K562 (cell line): ENCODE measurements around the gene EEFSEC. TPM values are rescaled to one million over a fixed set of nuclear protein-coding genes. Genes with fewer than 3 reads are reported as not detected.

Experiments used
- ATAC-seq: fragments of 200-7000 bp; cut with Tn5 transposase; 3 replicates; pipeline ENCODE4 v1.9.1; 2020; ENCODE audit warnings: moderate library complexity
- BruUV-seq: library from RNA; stranded (reverse); fragments of 400-500 nt; replicated peaks from 2 replicates; lab custom pipeline; 2021; lab: Mats Ljungman, UMichigan
- CTCF ChIA-PET: fragments of 300-600 bp; formaldehyde crosslinking; extraction: SDS; loops from one replicate; lab custom pipeline; 2021; ENCODE audit warnings: low intra/inter-chr PET ratio; lab: Yijun Ruan, JAX
- POLR2A ChIA-PET: fragments of 300-600, 350-650 bp; sonication (Branson Sonifier 250); formaldehyde crosslinking; extraction: SDS; loops from one replicate; lab custom pipeline; 2021; ENCODE audit warnings: antibody characterized with exemption, inconsistent platforms; lab: Yijun Ruan, JAX
- DNase-seq, 4 experiments: peaks; one replicate each; pipeline versions ENCODE4 v3.0.0 to v3.0.0-alpha.2; 2011 to 2018; ENCODE audit warnings: low spot score in 3 of 4, mixed read lengths in 3 of 4; ENCODE audit errors: extremely low read depth in 1 of 4
- FAIRE-seq: peaks from 2 replicates; lab custom pipeline; 2011; peaks lifted over from hg19 to GRCh38; lab: Jason Lieb, UNC
- H2AFZ ChIP-seq: 2 replicates; pipeline ENCODE4 v1.6.0; 2011; ENCODE audit warnings: low read depth, low read length, control low read depth, inconsistent platforms
- H3K27ac ChIP-seq: fragments of 200-600 bp; 3 replicates; pipeline ENCODE4 v1.8.0; 2011; ENCODE audit warnings: low read depth, mild to moderate bottlenecking, control low read depth, inconsistent platforms, low read length, moderate library complexity, mixed read lengths; ENCODE audit errors: extremely low read depth
- H3K27me3 ChIP-seq, 2 experiments: fragments of 300-600 bp in 1 of 2; 2 replicates in 1 of 2; 3 replicates in 1 of 2; pipeline versions ENCODE4 v1.6.0 to v1.8.0; 2011; ENCODE audit warnings: inconsistent platforms in 2 of 2, low read length in 2 of 2, mild to moderate bottlenecking in 1 of 2, mixed read lengths in 1 of 2, moderate library complexity in 1 of 2; ENCODE audit not compliant: control insufficient read depth in 2 of 2, insufficient read depth in 2 of 2
- H3K36me3 ChIP-seq: fragments of 300-600 bp; 3 replicates; pipeline ENCODE4 v1.8.0; 2011; ENCODE audit warnings: mild to moderate bottlenecking, low read length, inconsistent platforms; ENCODE audit not compliant: control insufficient read depth, insufficient read depth
- H3K4me1 ChIP-seq, 2 experiments: fragments of 200-600 bp in 1 of 2; replicated peaks in 1 of 2; 2 replicates in 1 of 2; 3 replicates in 1 of 2; pipeline versions ENCODE4 v1.5.1 to v1.8.0; 2011; ENCODE audit warnings: inconsistent platforms in 2 of 2, low read length in 2 of 2, mild to moderate bottlenecking in 1 of 2, mixed read lengths in 1 of 2, moderate library complexity in 1 of 2; ENCODE audit not compliant: control insufficient read depth in 2 of 2, insufficient read depth in 2 of 2
- H3K4me2 ChIP-seq: 2 replicates; pipeline ENCODE4 v1.6.1; 2011; ENCODE audit warnings: low read length, control low read depth, inconsistent platforms, mixed read lengths; ENCODE audit not compliant: insufficient read depth
- H3K4me3 ChIP-seq: fragments of 200-600 bp; sonication (generic), shearing (Covaris generic); 2 replicates; pipeline ENCODE4 v1.5.1; 2016; ENCODE audit warnings: control low read depth, inconsistent platforms
- H3K79me2 ChIP-seq: fragments of 200-600 bp; 3 replicates; pipeline ENCODE4 v1.8.0; 2011; ENCODE audit warnings: low read length, inconsistent platforms; ENCODE audit not compliant: control insufficient read depth, insufficient read depth
- H3K9ac ChIP-seq, 2 experiments: 2 replicates each; pipeline versions ENCODE4 v1.6.0 to v1.6.1; 2011; ENCODE audit warnings: low read depth in 2 of 2, low read length in 2 of 2, control low read depth in 1 of 2, inconsistent platforms in 1 of 2, mild to moderate bottlenecking in 1 of 2, mixed read lengths in 1 of 2; ENCODE audit not compliant: insufficient read depth in 1 of 2
- H3K9me1 ChIP-seq: one replicate; pipeline ENCODE4 v1.6.0; 2011; ENCODE audit warnings: inconsistent platforms, mild to moderate bottlenecking, low read length, moderate library complexity; ENCODE audit not compliant: control insufficient read depth, insufficient read depth
- H3K9me3 ChIP-seq: replicated peaks from 2 replicates; pipeline ENCODE4 v1.5.1; 2011; ENCODE audit warnings: low read depth, low read length, inconsistent platforms; ENCODE audit not compliant: control insufficient read depth, insufficient read depth
- H4K20me1 ChIP-seq: replicated peaks from 2 replicates; pipeline ENCODE4 v1.6.1; 2011; ENCODE audit warnings: low read length, inconsistent platforms, mixed read lengths; ENCODE audit not compliant: control insufficient read depth, insufficient read depth
- GABPA ChIP-seq: fragments of 200-800 bp; sonication (Bioruptor generic); conservative IDR thresholded peaks from 2 replicates; pipeline ENCODE4 v1.6.1; 2016; ENCODE audit warnings: low read depth, missing genetic modification characterization, missing compliant biosample characterization
- JUNB ChIP-seq: fragments of 450-650 bp; formaldehyde crosslinking; conservative IDR thresholded peaks from 2 replicates; pipeline ENCODE4 v1.4.0; 2020; ENCODE audit warnings: mild to moderate bottlenecking
- KLF10 ChIP-seq: fragments of 250-450 bp; sonication (Bioruptor Pico); IDR thresholded peaks from 2 replicates; pipeline ENCODE4 v1.6.1; 2021; ENCODE audit warnings: matching md5 sums
- MEIS2 ChIP-seq: fragments of 450-650 bp; IDR thresholded peaks from 2 replicates; pipeline ENCODE4 v1.6.1; 2014; ENCODE audit warnings: mild to moderate bottlenecking; ENCODE audit not compliant: partially characterized antibody
- PCBP2 ChIP-seq: fragments of 200-400 bp; formaldehyde crosslinking; IDR thresholded peaks from 2 replicates; pipeline ENCODE4 v1.6.1; 2018; ENCODE audit warnings: low read length, low read depth, mild to moderate bottlenecking, moderate library complexity; ENCODE audit not compliant: poor library complexity, severe bottlenecking
- ZNF785 ChIP-seq: fragments of 250-450 bp; sonication (Bioruptor Pico); IDR thresholded peaks from 2 replicates; pipeline ENCODE4 v1.4.0; 2020; ENCODE audit warnings: mild to moderate bottlenecking
- WGBS: fragments of 100-300 bp; shearing (Covaris generic); methylation state at CpG from one replicate; pipeline ENCODE4 v1.1.6; 2016; ENCODE audit warnings: low coverage, mixed read lengths; ENCODE audit not compliant: insufficient coverage; ENCODE audit errors: missing lambda C conversion rate; 5-methylcytosine and 5-hydroxymethylcytosine counted together
- in situ Hi-C: fragments of 300-500 bp; cut with MboI; formaldehyde crosslinking; loops from 4 replicates; pipeline ENCODE4 v1.15.0; 2018; ENCODE audit warnings: inconsistent platforms, mixed read lengths
- intact Hi-C: fragments of 100-400 bp; cut with micrococcal nuclease; formaldehyde crosslinking; loops from 2 replicates; pipeline ENCODE4 v1.14.2; 2022
- polyA plus RNA-seq, 8 experiments: library from polyadenylated mRNA; depleted of rRNA in 4 of 8; stranded (reverse) in 5 of 8; unstranded in 3 of 8; fragments of >200 nt; fragmentation: Nextera tagmentation in 2 of 8; fragmentation: Illumina TruSeq in 1 of 8; extraction: Ambion mirVana in 2 of 8; extraction: Trizol in 1 of 8; gene quantifications; 2 replicates each; pipeline versions ENCODE4 v1.2.1 to v1.2.3, GENCODE V29; 2011 to 2014; ENCODE audit warnings: inconsistent platforms in 1 of 8, missing spikeins in 1 of 8
- total RNA-seq, 7 experiments: library from RNA; depleted of rRNA in 6 of 7; stranded (reverse); fragments of >200 nt in 6 of 7; fragmentation: Illumina TruSeq in 2 of 7; extraction: Trizol in 2 of 7; gene quantifications; 2 replicates each; pipeline versions ENCODE4 v1.2.1 to v1.2.3, GENCODE V29; 2011 to 2021; ENCODE audit warnings: low replicate concordance in 1 of 7
- TF ChIP-seq, protein P1 (sequence below), 2 experiments: fragments of 450-650 bp in 1 of 2; sonication (generic) in 1 of 2; formaldehyde crosslinking in 1 of 2; IDR thresholded peaks in 1 of 2; conservative IDR thresholded peaks in 1 of 2; 2 replicates each; pipeline versions ENCODE4 v1.6.1 to v1.8.1; 2016 to 2023; ENCODE audit warnings: mild to moderate bottlenecking in 2 of 2, moderate library complexity in 2 of 2, inconsistent platforms in 1 of 2, missing genetic modification reagents in 1 of 2
- TF ChIP-seq, protein P2 (sequence below), 2 experiments: fragments of 150-350 bp in 1 of 2; IDR thresholded peaks; 2 replicates each; pipeline ENCODE4 v1.6.1; 2012 to 2016; ENCODE audit warnings: low read depth in 2 of 2, low read length in 2 of 2, mild to moderate bottlenecking in 1 of 2, moderate library complexity in 1 of 2
- TF ChIP-seq, protein P3 (sequence below): IDR thresholded peaks from 2 replicates; pipeline ENCODE4 v1.6.1; 2011; ENCODE audit not compliant: insufficient read length; ENCODE audit errors: extremely low read depth

EEFSEC gene
- total and polyA plus RNA-seq, 9 of the 15 experiments (the other 6 are each of a cell fraction or from before 2014, with no cell fraction given): 0.35 to 11.8 (median 7.7) TPM

DNA sequence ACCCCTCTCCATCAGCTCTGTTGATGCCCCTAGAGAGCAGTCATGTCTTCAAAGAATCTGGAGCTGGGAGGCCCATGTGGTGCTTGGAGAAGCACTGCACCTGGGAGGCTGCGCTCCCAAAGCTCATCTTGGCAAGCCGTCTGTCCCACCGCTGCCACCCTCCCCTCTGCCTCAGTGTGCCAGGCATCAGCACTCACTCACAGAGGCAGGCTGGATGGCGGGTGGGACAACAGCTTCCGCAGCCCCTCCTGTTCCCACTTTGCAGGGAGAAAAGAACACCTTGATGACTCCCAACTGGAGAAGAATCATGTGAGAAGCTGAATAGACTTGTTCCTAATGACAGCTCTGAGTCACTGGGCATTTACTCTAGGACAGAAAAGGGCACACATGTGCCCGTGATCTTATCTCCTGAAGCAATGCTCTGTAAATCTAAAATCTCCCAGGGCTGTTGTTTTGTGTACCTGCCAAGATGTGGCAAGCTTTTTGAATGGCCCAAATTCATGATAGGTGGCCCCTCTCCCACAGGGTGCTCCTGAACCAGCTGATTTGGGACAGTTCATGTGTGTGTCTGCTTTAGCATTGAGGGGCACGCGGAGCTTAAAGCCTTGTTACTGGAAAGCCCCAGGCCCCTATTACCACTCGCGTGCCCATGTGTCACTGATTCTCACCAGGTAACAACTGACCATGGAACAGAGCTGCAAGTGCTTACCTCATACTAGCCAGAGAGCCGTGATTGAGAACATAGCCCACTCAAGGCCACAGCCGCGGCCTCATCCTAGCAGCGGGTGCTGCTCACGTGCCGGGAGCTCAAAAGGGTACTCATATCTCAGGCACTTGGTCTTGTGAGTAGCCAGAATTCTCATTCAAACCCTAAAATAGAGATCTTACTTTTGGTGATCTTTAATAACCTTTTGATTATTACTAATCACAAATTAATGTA, 209.0 kb downstream of the EEFSEC start:
- H3K9ac ChIP-seq: no peak overlapping the region
- DNase-seq (no peak), FAIRE-seq (no peak), ATAC-seq (no peak)
- H3K9me1 ChIP-seq: peaks cover 2% of the 10 kb centered on the region
- in situ Hi-C loops (no loop called here), intact Hi-C loops (no loop called here)
- no peaks in the 10 kb centered on the region for H3K4me1 ChIP-seq
- no peaks in the 10 kb centered on the region for H3K9me3 ChIP-seq
- H4K20me1 ChIP-seq: no peaks in the 10 kb centered on the region
- no peak overlapping the region for H3K4me2 ChIP-seq
- H3K27ac ChIP-seq: no peak overlapping the region
- no TSS peak for BruUV-seq
- H3K27me3 ChIP-seq: no peaks in the 10 kb centered on the region
- ChIA-PET POLR2A (interaction anchor here (0.7 to 0.9 kb wide), 2 partner anchors 16 to 19 kb away, joined by 3 to 4 read pairs; no protein-coding TSS in a partner anchor), CTCF (no interaction called here)
- TF ChIP-seq, protein P1, sequence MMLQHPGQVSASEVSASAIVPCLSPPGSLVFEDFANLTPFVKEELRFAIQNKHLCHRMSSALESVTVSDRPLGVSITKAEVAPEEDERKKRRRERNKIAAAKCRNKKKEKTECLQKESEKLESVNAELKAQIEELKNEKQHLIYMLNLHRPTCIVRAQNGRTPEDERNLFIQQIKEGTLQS (IDR thresholded peaks at IDR 0.05): no peak
- TF ChIP-seq, protein P1 (CRISPR knock-in tag; conservative IDR thresholded peaks at IDR 0.05): no peak
- TF ChIP-seq, protein P2, sequence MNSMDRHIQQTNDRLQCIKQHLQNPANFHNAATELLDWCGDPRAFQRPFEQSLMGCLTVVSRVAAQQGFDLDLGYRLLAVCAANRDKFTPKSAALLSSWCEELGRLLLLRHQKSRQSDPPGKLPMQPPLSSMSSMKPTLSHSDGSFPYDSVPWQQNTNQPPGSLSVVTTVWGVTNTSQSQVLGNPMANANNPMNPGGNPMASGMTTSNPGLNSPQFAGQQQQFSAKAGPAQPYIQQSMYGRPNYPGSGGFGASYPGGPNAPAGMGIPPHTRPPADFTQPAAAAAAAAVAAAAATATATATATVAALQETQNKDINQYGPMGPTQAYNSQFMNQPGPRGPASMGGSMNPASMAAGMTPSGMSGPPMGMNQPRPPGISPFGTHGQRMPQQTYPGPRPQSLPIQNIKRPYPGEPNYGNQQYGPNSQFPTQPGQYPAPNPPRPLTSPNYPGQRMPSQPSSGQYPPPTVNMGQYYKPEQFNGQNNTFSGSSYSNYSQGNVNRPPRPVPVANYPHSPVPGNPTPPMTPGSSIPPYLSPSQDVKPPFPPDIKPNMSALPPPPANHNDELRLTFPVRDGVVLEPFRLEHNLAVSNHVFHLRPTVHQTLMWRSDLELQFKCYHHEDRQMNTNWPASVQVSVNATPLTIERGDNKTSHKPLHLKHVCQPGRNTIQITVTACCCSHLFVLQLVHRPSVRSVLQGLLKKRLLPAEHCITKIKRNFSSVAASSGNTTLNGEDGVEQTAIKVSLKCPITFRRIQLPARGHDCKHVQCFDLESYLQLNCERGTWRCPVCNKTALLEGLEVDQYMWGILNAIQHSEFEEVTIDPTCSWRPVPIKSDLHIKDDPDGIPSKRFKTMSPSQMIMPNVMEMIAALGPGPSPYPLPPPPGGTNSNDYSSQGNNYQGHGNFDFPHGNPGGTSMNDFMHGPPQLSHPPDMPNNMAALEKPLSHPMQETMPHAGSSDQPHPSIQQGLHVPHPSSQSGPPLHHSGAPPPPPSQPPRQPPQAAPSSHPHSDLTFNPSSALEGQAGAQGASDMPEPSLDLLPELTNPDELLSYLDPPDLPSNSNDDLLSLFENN (IDR thresholded peaks at IDR 0.05; ENCODE audit: low read depth in 2 of 2, low read length in 2 of 2): no peak
- TF ChIP-seq GABPA (tag) (no peak), ZNF785 (no peak), KLF10 (no peak), JUNB (no peak), PCBP2 (no peak), MEIS2 (no peak)
- TF ChIP-seq, protein P3, sequence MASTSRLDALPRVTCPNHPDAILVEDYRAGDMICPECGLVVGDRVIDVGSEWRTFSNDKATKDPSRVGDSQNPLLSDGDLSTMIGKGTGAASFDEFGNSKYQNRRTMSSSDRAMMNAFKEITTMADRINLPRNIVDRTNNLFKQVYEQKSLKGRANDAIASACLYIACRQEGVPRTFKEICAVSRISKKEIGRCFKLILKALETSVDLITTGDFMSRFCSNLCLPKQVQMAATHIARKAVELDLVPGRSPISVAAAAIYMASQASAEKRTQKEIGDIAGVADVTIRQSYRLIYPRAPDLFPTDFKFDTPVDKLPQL: no peak
- no peaks in the 10 kb centered on the region for H3K79me2 ChIP-seq
- 81% methylated on average over 15 of the region's 16 CpGs for WGBS
- no peak overlapping the region for H3K4me3 ChIP-seq
- no peak overlapping the region for H2AFZ ChIP-seq
- H3K36me3 ChIP-seq: no peaks in the 10 kb centered on the region
